NCI-H1930 (cell line): ENCODE measurements around the gene CTNNA1.
"Not testable (repeated sequence)": the region's sequence is repeated elsewhere in the genome, so short reads cannot be mapped to it uniquely, and the experiment has no call there.

Experiments used
- DNase-seq, 2 experiments: peaks; one replicate each; lab custom pipeline; 2025; lab: John Stamatoyannopoulos, UW

CTNNA1 gene

GRCh38 chr5:138809391-138809790, 56.2 kb downstream of the CTNNA1 start:
- DNase-seq, result no peak

- not testable (repeated sequence) for DNase-seq
Observed at GRCh38 chr5:138810861-138811260, 57.6 kb downstream of the CTNNA1 start.

DNA sequence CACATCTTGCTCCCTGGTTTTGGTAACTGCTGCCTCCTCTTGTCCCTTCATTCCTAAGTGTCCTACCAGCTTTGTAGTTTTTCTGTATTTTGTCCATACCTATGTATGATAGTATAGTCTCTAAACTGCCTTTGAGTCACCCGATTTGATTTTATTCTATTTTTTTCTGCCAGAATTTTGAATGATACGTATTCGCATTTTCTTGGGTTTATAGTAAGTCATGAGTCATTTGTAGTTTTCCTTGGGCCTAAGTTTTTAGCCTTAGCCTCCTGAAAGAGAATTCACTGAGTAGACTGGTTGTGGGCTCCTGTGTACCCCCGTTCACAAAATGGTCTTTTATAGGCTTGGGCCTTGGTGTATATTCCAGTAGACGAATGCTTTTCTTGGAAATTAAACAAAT, 62.3 kb downstream of the CTNNA1 start:
- no peak for DNase-seq

DNA sequence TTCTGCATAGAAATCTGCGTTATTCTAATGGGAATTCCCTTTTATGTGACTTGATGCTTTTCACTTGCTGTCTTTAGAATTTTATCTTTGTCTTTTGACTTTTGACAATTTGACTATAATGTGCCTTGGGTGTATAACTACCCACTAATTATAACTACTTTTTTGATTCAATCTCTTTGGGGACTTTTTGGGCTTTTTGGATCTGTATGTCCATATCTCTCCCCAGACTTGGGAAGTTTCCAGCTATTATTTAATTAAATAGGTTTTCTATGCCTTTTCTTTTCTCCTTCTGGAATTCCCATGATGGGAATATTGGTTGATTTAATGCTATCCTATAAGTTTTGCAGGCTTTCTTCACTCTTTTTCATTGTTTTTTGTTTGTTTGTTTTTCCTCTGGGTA, 64.0 kb downstream of the CTNNA1 start:
- no peak for DNase-seq

GRCh38 chr5:138819081-138819480, 65.9 kb downstream of the CTNNA1 start:
- DNase-seq, result no peak

- DNase-seq, result no peak
Observed at GRCh38 chr5:138820695-138821094, 67.5 kb downstream of the CTNNA1 start.

- DNase-seq, result no peak
Observed at GRCh38 chr5:138824516-138824915, 71.3 kb downstream of the CTNNA1 start.

DNA sequence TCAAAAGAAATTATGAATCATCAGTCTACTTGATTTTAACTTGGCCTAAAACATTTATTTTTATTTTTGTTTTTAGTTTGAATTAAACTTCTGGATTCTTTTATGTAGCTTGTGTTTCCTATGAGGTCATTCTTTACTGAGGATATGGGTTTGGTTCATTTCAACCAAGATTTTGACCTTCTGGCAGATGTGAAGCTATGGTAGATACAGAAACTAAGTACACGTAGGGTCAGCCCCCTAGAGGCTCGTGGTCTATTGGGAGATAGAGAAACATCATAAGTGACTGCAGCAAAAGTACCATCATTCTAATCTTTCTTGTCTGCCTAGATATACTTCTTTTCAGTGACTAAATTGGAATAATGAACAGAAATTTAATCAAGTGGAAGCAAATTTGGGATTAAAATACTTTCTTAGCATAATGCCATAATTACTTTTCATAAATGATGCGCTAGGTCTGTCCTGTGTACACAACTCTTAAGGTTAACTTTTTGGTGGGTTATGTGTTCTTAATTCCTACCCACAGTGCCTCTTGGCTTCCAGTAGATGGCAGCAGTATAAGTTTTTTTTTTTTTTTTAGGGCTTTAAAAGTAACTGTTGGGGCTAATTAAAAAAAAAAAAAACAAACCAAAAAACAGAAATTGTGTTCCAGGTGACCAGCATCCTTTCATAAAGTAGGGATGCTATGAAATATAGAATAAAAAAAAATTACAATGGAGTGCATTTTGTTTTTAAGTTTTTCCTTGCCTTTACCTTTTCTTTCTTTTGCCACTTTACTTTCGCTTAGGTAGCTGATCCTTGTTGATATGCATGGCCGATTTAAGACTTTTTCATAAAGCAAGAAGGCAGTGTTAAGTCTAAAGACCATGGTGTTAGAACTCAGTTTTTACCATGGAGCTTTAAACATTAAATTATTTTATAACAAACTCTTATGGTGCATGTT, 72.0 kb downstream of the CTNNA1 start:
- no peak for DNase-seq

DNA sequence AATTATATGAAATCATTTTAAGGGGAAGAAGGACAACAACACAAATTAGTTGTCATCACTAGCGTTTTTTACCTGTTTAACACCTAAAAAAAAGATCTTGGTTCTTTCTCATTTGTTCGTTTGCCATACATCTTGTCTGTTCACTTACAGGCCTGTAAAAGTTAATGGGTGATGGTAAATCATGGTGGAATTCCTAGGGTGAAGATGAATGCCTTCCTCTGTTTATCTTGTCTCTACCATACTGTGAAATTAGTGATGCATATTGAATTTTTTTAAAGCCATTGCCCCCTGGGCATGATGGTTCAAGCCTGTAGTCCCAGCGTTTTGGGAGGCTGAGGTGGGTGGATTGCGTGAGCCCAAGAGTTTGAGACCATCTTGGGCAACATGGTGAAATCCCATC, 75.3 kb downstream of the CTNNA1 start:
- DNase-seq, result no peak

DNA sequence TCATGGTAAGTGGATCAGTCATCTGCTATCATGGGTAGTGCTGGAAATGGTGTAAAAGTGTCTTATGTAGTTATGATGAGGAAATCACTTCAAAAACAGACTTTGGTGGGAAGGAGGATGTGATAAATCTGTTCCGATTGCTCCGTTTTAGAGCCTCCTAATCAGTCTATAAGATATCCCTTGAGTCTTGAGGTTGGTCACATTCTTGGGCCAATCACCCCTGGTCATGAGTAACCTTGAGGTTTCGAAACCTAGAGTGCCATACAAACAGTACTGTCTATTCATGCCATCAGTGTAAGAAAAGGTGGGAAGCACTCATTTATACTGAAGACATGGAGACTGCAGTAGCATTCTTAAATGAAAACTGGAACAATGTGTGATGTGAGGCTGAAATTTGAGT, 76.1 kb downstream of the CTNNA1 start:
- no peak for DNase-seq

- no peak for DNase-seq
Observed at GRCh38 chr5:138831703-138832102, 78.5 kb downstream of the CTNNA1 start.

GRCh38 chr5:138832218-138832617, 79.0 kb downstream of the CTNNA1 start:
- no peak for DNase-seq

DNA sequence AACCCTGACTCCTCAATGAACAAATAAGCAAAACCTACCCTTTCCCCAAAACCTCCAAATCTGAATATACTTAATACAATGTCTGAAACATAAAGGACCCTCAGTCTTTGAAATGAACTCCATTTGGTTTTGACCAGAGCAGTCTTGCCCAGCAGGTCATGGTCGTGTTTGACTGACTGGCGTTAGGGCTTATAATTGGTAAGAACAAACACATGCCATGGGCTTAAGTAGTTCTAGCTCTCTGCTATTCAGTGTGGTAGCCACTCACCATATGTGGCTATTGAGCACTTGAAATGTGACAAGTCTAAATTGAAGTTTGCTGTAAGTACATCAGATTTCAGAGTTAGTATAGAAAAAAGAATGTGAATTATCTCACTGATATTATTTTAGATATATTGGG, 79.9 kb downstream of the CTNNA1 start:
- DNase-seq, result no peak

GRCh38 chr5:138833726-138834480, 80.7 kb downstream of the CTNNA1 start:
- DNase-seq, result no peak

- DNase-seq, result not testable (repeated sequence)
Observed at GRCh38 chr5:138834853-138835252, 81.6 kb downstream of the CTNNA1 start.

DNA sequence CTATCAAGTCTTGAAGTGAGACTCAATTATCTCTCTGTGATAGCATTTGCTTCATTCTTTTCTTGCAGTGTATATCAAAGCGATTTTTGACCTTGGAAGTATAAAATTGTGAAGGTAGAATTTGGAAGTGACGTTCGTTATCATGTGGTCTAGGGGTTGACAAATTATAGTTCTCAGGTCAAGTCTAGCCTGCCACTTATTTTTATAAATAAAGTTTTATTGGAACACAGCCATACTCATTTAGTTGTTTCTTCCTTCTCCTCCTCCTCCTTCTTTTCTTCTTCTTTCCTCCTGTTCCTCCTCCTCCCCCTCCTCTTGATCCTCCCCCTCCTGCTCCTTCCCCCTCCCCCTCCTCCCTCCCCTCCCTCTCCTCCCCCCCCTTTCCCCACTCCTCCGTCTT, 83.9 kb downstream of the CTNNA1 start:
- DNase-seq, result no peak

GRCh38 chr5:138840103-138840502, 86.9 kb downstream of the CTNNA1 start:
- no peak for DNase-seq

DNA sequence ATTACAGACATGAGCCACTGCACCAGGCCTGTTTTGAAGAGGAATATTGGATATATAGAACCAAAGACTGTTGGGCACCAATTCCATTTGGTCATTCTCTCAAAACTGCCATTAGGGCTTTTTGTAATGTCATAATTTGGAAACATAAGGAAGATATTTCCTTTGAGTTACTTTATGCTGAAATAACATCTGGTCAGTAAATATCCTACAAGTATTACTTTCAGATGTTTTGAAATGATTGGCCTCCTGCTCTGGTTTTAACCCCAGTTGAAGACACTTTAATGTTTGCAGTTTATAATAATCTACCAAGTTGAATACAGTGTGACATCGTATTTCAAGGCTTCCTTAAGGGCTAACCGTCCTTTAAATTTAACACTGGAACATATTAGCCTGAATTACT, 88.3 kb downstream of the CTNNA1 start:
- no peak for DNase-seq

DNA sequence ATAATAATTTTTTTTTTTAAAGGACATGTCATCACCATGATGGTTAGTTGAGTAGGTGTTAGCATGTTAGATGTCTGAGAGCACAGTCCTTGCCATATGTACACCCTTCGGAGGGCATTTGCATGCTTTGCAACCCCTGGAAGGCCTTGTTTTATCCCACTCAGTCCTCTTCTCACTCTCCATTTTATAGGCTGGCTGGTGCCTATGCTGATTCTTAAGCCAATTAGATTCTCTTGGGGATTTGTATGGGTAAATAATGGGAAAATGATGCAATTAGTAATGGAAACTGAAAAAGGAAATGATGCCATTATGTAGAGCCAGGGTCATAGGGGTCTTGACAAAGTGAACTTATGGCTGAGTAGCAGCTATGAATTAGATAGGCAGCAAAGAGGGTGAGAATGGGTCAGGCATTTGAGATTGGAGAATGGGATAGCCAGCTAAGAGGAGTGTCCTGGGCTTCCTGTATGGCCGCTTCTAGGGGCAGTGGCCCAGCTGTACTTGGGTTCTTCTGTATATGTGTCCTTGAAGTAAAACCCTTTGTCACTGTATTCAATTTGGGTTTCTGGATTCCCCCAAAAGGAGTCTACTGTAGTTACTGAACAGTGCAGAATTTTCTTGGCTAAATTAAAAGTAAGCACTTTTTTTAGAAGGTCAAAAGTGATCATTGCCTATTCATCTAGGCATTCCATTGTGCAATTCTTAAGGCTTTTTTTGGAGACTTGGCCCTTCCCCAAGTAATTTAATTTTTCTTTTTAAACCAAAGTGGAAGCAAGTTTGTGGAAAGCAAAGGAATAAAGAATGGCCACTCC, 90.3 kb downstream of the CTNNA1 start:
- DNase-seq, result no peak

GRCh38 chr5:138844125-138844461, 90.9 kb downstream of the CTNNA1 start:
- no peak for DNase-seq

DNA sequence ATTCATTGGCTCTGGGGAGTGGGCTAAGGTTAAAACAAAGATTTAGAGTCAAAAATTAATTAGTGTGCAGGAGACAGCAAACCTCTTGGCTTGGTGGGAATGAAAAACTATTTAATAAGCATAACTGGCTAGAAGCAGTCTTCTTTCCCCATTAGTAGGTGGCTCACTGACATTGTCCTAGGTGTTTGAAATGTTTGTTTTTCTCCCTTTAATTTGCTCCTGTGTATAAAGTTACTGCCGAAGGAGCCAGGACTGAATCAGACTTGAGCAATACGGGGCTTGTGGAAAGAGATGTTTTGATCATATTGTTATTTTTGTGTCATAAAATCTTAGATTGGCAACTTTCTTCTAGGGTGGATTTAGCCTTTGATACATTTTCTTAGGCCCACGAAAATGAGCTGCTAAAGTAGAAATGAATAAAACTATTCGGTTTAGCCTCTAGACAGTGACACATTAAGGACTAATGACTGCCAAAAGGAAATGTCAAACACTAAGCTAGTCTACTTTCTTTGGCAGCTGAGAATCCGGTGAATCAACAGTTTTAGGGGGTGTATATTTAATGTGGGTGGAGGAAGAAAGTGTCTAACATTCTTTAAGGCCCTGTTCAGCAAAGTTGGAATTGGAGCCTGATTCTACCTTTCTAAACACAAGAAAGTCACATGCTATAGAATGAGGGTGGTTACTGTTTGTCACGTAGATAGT, 91.7 kb downstream of the CTNNA1 start:
- DNase-seq, result no peak

GRCh38 chr5:138849439-138849838, 96.2 kb downstream of the CTNNA1 start:
- no peak for DNase-seq
